Activated CD4-positive, alpha-beta T cell treated with anti-CD3 and anti-CD28 coated beads for 4 hours (primary cell): ENCODE measurements around the gene B4GALT5.
"Not testable (repeated sequence)": the region's sequence is repeated elsewhere in the genome, so short reads cannot be mapped to it uniquely, and the experiment has no call there.

ENCODE experiments used
- DNase-seq, 2 donors: peaks; one replicate each; pipeline ENCODE4 v3.0.0-alpha.2; 2020

Gene B4GALT5, protein sequence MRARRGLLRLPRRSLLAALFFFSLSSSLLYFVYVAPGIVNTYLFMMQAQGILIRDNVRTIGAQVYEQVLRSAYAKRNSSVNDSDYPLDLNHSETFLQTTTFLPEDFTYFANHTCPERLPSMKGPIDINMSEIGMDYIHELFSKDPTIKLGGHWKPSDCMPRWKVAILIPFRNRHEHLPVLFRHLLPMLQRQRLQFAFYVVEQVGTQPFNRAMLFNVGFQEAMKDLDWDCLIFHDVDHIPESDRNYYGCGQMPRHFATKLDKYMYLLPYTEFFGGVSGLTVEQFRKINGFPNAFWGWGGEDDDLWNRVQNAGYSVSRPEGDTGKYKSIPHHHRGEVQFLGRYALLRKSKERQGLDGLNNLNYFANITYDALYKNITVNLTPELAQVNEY

DNA sequence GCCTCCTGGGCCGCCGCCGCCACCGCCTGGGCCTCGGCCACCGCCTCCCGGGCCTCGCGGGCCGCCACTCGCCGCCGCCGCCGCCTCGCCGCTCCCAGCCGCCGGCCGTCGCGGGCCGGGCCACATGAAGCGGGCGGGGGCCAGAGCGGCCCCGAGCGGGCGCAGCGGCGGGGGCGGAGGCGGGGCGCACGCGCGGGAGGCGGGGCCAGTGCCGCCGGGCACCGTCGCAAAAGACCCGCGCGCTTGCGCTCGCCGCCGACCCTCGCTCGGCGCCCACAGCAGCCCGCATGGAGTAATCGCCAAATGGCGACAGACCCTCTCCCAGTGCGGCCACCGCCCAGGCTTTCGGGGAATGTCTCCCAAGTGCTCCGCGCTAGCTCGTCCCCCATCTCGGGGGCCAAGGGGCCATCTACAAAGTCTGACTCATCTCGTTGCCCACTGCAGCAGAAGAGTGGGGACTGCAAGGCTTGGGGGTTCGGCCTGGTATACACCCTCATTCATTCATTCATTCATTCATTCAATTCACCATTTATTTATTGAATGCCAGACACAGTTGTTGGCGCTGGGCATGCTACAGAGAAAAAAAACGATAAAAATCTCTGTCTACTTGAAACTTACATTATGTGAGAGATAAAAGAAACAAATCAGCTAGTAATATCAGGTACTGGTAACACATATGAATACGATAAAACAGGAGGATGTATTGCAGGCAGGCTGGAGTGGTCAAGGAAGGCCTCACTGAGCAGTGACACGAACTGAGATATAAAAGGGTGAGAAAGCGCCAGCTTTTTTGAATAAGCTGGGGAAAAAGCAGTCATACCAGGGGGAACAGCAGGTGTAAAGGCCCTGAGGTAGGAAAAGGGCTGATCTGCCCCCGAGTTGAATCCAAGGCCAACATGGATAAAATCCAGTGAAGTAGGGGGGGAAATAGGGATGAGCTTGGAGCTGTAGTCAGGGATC is at the start of gene B4GALT5:
TSS of gene B4GALT5 (minus strand) at position 126 of the 960 bp plus-strand sequence. CDS start 188 bp downstream, outside the sequence.
- peak; percentile 51 to 54 for DNase-seq

DNA sequence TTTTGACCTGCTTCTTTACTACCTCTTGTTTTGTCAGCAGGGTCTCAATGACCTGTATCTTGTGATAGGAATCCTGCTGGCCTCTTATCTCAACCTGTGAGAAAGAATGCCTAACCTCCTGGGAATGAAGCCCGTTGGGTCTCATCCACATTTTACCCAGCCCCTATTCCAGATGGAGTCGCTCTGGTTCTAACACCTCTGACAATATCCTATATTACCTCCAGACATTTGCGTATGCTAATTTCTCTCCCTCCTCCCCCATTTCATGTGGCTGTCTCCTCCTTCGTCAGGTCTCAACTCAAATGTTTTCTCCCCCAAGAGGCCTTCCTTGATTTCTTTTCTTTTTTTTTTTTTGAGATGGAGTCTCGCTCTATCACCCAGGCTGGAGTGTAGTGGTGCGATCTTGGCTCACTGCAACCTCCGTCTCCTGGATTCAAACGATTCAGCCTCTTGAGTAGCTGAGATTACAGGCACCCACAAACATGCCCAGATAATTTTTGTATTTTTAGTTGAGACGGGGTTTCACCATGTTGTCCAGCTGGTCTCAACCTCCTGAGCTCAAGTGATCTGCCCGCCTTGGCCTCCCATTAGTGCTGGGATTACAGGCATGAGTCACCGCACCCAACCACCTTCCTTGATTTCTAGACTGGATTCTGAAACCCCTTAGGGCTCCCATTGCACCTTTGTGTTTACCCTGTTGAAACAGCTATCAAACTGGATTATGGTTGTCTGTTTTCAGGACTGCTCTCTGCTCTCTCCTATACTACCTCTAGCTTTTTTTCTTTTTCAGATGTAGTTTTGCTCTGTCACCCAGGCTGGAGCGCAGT is 49.5 kb upstream of the B4GALT5 start:
- DNase-seq, result no peak

- not testable (repeated sequence) for DNase-seq
Measured at GRCh38 chr20:49761888-49762287, 48.2 kb upstream of the B4GALT5 start.

DNA sequence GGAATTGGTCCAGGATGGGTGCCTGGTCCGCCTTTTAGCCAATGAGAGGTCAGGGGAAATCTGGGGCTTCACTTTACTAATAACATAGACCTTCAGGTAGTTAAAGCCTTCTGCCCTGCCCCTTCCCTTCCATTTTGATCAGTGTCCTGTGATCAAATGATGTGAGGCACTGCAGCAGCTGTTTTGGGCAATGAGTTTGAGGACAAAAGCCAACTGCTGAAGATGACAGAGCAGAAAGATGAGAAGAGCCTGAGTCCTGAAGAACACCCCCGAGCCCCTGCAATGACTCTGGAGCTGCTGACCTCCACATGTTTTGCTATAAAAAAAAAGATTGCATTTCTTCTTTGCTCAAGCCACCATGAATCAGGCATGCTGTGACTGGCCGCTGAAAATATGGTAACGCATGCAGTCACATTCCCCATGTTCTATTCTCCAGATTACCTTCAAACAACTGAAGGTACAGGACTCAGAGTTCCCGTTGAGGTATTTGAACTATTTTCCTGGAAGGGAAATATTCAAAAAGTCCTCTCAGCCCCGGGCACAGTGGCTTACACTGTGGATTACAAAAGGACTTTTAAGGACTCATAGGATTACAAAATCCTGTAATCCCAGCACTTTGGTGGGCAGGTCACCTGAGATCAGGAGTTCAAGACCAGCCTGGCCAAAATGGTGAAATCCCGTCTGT is 45.7 kb upstream of the B4GALT5 start:
- no peak for DNase-seq

DNA sequence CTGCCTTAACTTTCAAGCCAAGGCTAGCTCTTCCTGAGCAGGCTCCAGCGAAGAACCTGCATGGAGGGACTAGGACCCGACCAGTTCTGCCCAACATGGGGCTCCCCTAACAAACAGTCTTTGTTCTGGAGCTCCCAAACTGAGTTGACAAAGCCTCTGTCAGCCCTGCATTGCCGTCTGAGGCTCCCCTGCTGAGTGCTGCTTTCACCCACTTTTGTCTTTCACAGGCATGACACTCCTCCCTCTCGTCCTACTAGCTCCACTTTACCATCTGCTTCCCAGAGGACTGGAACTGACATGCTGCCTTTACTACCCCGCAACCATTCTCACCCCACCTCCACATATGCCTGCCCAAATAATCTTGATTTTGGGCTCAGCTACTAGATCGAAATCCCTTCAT is 45.1 kb upstream of the B4GALT5 start:
- DNase-seq, result no peak

DNA sequence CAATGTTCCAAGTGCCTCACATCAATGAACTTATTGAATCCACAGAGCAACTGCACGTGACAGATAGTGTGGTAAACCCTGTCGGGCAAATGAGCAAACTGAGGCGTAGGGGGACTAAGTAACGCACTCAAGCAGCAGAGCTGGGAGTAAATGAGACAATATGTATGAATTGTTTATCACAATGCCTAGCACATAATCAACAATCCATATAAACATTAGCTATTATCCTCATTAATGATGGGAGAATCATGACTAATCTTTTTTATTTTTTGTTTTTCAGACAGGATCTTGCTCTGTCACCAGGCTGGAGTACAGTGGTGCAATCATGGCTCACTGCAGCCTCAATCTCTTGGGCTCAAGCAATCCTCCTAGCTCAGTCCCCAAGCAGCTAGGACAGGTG is 43.9 kb upstream of the B4GALT5 start:
- DNase-seq, result no peak

GRCh38 chr20:49756241-49756640 is 42.6 kb upstream of the B4GALT5 start:
- DNase-seq, result no peak

DNA sequence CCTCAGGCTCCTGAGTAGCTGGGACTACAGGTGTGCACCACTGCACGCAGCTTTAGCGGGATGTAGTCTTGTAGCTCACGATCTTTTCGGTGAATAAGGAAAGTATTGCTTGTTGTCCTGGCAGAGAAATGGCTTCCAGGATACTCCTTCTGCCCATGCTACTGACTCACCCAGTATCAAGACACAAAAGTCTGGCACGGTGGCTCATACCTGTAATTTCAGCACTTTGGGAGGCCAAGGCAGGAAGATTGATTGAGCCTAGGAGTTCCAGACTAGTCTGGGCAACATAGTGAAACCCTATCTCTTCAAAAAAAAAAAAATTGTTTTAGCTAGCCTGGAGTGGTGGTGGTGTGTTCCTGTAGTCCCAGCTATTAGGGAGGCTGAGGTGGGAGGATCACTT is 40.9 kb upstream of the B4GALT5 start:
- no peak for DNase-seq

GRCh38 chr20:49753133-49753532 is 39.5 kb upstream of the B4GALT5 start:
- no peak for DNase-seq

DNA sequence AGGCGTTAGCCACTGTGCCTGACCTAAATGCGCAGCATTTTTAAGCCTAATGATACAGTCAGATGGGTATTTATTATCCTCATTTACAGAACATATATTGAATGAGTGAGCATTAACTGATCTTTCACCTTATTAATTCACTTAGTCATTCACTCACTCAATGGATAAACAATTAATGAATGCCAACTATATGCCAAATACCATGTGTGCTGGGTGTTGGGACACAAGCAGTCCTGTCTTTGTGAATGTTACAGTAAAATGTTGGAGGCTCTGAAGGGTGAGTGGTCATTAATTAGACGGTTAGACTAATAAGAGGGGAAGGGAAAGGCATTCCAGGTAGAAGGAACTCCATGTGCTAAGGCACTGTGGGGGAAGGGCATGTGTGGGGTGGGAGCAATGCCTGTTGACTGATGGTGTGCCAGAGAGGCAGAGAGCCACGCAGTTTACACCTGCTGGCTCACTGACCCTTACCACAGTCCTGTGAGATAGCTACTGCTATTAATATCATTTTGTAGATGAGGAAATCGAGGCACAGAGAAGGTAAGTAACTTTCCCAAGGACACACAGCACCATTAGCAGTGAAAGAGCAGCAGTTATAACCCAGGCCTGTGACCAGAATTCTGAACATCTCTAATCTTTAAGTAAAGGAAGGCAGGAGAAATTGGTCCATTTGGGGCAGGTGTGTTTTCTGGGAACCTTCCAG is 38.7 kb upstream of the B4GALT5 start:
- DNase-seq, result no peak

- no peak for DNase-seq
Measured at GRCh38 chr20:49751397-49751736, 37.7 kb upstream of the B4GALT5 start.

- DNase-seq, result no peak
Measured at GRCh38 chr20:49750611-49751396, 37.1 kb upstream of the B4GALT5 start.

- no peak for DNase-seq
Measured at GRCh38 chr20:49749625-49750024, 35.9 kb upstream of the B4GALT5 start.

DNA sequence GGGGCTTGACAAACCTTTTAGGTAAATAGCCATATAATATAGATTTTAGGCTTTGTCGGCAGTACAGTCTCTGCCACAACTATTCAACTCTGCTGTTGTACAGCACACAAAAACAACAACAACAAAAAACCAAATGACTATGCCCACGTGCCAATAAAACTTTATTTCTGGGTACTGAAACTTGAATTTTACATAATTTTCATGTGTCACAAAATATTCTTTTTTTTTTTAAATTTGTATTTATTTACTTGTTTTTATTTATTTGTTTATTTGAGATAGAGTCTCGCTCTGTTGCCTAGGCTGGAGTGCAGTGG is 34.8 kb upstream of the B4GALT5 start:
- no peak for DNase-seq

- DNase-seq, result no peak
Measured at GRCh38 chr20:49747707-49748524, 34.2 kb upstream of the B4GALT5 start.

GRCh38 chr20:49742948-49743347 is 29.3 kb upstream of the B4GALT5 start:
- DNase-seq, result no peak

DNA sequence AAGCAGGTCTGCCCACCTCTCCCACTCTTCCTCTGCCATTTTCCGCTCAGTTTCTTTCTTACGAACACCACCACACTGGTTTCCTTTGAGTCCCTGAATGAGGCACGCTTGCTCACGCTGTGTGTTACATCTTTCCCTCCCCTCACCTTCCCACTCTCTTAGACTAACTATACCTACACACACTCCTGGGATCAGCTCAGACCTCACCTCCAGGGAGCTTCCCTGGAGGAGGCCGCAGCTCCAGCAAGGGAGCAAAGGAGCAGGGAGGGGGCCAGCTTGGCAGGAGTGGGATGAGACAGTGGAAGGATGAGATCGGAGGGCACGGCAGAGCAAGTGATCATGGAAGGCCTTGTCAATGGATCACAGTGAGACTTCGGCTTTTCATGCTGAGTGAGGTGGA is 28.3 kb upstream of the B4GALT5 start:
- no peak for DNase-seq

- DNase-seq, result no peak
Measured at GRCh38 chr20:49740807-49741206, 27.1 kb upstream of the B4GALT5 start.

- no peak for DNase-seq
Measured at GRCh38 chr20:49739042-49739441, 25.4 kb upstream of the B4GALT5 start.

- no peak for DNase-seq
Measured at GRCh38 chr20:49737260-49737659, 23.6 kb upstream of the B4GALT5 start.
